ENCODE results near the gene TRIP6.

The TRIP6 gene

DNA sequence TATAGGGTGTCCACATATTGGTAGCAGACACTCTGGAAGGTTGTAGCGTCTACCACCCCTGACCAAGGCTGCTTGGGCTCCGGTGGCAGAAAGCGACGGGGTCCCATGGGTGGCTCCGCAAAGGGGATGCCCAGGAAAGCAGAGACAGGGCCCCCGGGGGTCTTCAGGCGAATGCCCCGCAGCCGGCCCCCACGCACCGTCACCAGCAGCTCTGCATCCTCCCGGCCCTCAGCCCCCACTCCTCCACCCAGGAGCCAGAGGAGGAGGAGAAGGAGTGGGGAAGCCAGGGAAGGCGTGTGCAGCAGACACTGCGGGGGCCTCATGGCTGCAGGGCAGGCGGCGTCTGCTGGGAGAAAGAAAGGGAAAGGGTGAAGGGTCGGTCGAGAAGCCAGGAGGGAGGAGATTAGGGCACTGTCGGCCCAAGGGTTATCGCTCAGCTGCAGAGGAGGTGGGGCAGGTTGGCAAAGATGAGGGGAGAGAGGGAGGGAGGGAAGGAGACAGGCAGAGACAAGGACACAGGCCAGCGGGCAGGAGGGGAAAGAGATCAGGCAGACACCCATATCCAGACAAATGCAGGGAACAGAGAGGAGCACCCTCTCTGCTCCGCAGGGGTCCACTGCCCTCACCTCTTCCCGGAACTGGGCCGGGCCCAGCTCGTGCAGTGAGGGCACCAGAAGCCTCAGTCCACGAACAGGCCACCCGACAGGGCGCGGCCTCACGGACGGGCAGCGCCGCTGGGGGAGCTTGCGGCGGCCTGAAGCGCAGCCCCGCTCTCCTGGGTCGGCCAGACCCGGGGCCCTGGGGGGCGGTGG is 26.9 kb downstream of the TRIP6 start:
- Histone ChIP-seq H2AK5ac (ENCODE audit: low read depth, low read length) (peak overlapping the region; percentile 89), H3K14ac (ENCODE audit: low read length) (peak overlapping the region; percentile 71), H3K9me3 (replicated peaks in 1 of 2; ENCODE audit: control insufficient read depth in 2 of 2, insufficient read depth in 1 of 2, low read depth in 1 of 2, low read length in 2 of 2) (no peaks in the 10 kb centered on the region), H4K8ac (ENCODE audit: low read depth, low read length) (peak overlapping the region; percentile 10), H3K4me1 (ENCODE audit: control insufficient read depth in 2 of 2, insufficient read depth in 1 of 2, low read depth in 1 of 2, low read length in 2 of 2) (peaks cover 26 to 27% of the 10 kb centered on the region in 2 donors), H3K27me3 (ENCODE audit: control insufficient read depth in 3 of 3, insufficient read depth in 3 of 3, low read depth in 1 of 3, low read length in 3 of 3) (peaks cover 15 to 26% (median 21%) of the 10 kb centered on the region in 3 experiments), H3K18ac (ENCODE audit: low read length) (peak overlapping the region; percentile 90), H3K4me2 (ENCODE audit: insufficient read depth, low read length, poor library complexity, severe bottlenecking) (peak overlapping the region; percentile 89), H2BK12ac (ENCODE audit: low read length) (peak overlapping the region; percentile 99), H3K4ac (ENCODE audit: low read length) (peak overlapping the region; percentile 76), H3K9ac (ENCODE audit: low read depth, low read length, poor library complexity) (peak overlapping the region; percentile 60), H3K23ac (ENCODE audit: low read depth, low read length, poor library complexity) (peak overlapping the region; percentile 70), H3K36me3 (replicated peaks in 1 of 2; ENCODE audit: control insufficient read depth in 2 of 2, insufficient read depth in 2 of 2, low read length in 2 of 2) (no peaks in the 10 kb centered on the region), H2BK5ac (ENCODE audit: low read length) (peak overlapping the region; percentile 75), H3K4me3 (ENCODE audit: low read length in 2 of 2) (peak overlapping the region in 1 of 2 donors; percentile 52), H2BK120ac (ENCODE audit: low read depth, low read length) (no peak overlapping the region), H4K91ac (ENCODE audit: low read depth, low read length, poor library complexity) (no peak overlapping the region), H2AFZ (ENCODE audit: low read length) (peak overlapping the region; percentile 95), H3K27ac (replicated peaks; ENCODE audit: low read length) (peak overlapping the region; percentile 7), H2BK15ac (ENCODE audit: low read length) (peak overlapping the region; percentile 100), H3K79me1 (ENCODE audit: low read depth, low read length) (no peaks in the 10 kb centered on the region)
- DNase-seq (ENCODE audit: low spot score) = no peak
- WGBS, 2 donors (ENCODE audit: extremely low coverage in 2 of 2, insufficient read length in 2 of 2, insufficient replicate concordance in 1 of 2) = no CpG with 5 or more reads among the region's 40 CpGs

DNA sequence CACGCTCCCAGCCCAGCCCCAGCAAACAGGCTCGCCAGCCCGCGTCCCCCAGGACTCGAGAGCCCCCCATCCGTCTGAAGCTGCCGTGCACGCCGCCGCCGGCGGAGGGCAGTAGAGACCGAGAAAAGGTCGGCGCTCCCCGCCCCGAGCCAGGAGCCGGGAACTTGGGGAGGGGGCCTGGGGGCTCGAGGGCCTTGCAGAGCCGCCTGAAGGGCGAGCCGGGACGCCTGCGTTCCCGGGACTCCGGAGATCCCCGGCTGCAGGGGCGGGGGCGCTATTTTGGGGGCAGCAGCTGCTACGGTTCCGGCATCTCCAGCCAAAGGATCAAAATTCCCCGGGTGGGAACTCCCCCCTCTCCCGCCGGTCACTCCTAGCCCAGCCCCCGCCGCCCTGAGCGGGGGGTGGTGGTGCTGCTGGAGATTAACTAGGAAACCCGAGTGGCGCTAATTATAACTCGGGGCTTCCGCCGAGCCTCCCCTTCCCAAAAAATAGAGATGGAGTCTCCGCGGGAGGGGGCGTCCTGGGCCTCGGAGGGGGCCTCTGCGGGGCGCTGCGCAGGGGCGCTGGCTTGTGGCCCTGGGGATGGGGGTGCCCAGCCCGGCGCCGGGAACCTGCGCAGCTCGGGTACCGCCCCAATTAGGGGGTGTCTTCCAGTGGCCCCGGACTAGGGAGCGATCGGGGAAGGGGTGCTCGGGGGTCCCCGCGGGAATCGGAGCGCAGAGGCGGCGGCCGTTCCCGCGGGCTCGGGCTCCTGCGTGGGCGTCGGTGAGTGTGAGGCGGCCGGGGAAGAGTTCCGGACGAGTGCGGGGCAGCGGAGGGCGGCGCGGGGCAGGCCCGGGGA is 27.9 kb downstream of the TRIP6 start:
- no peak overlapping the region for H4K91ac ChIP-seq (ENCODE audit: low read depth, low read length, poor library complexity)
- H4K8ac ChIP-seq (ENCODE audit: low read depth, low read length) = peak overlapping the region; percentile 10
- H3K9ac ChIP-seq (ENCODE audit: low read depth, low read length, poor library complexity) = peak overlapping the region; percentile 18
- peak overlapping the region; percentile 100 for H2BK15ac ChIP-seq (ENCODE audit: low read length)
- no peaks in the 10 kb centered on the region for H3K79me1 ChIP-seq (ENCODE audit: low read depth, low read length)
- peak overlapping the region; percentile 21 for H3K14ac ChIP-seq (ENCODE audit: low read length)
- no CpG with 5 or more reads among the region's 83 CpGs for WGBS, 2 donors (ENCODE audit: extremely low coverage in 2 of 2, insufficient read length in 2 of 2, insufficient replicate concordance in 1 of 2)
- peak overlapping the region; percentile 75 for H2BK5ac ChIP-seq (ENCODE audit: low read length)
- no peaks in the 10 kb centered on the region for H3K36me3 ChIP-seq (replicated peaks in 1 of 2; ENCODE audit: control insufficient read depth in 2 of 2, insufficient read depth in 2 of 2, low read length in 2 of 2)
- H3K27me3 ChIP-seq (ENCODE audit: control insufficient read depth in 3 of 3, insufficient read depth in 3 of 3, low read depth in 1 of 3, low read length in 3 of 3) = peaks cover 15 to 26% (median 21%) of the 10 kb centered on the region in 3 experiments
- peak; percentile 86 for DNase-seq (ENCODE audit: low spot score)
- H3K9me3 ChIP-seq (replicated peaks in 1 of 2; ENCODE audit: control insufficient read depth in 2 of 2, insufficient read depth in 1 of 2, low read depth in 1 of 2, low read length in 2 of 2) = no peaks in the 10 kb centered on the region
- peak overlapping the region; percentile 33 to 75 for H3K4me3 ChIP-seq (ENCODE audit: low read length in 2 of 2)
- no peak overlapping the region for H2BK12ac ChIP-seq (ENCODE audit: low read length)
- H3K18ac ChIP-seq (ENCODE audit: low read length) = peak overlapping the region; percentile 90
- peak overlapping the region; percentile 70 for H3K23ac ChIP-seq (ENCODE audit: low read depth, low read length, poor library complexity)
- peak overlapping the region; percentile 89 for H3K4me2 ChIP-seq (ENCODE audit: insufficient read depth, low read length, poor library complexity, severe bottlenecking)
- peak overlapping the region; percentile 95 for H2AFZ ChIP-seq (ENCODE audit: low read length)
- H2AK5ac ChIP-seq (ENCODE audit: low read depth, low read length) = peak overlapping the region; percentile 81
- H2BK120ac ChIP-seq (ENCODE audit: low read depth, low read length) = no peak overlapping the region
- peaks cover 26% of the 10 kb centered on the region in 2 donors for H3K4me1 ChIP-seq (ENCODE audit: control insufficient read depth in 2 of 2, insufficient read depth in 1 of 2, low read depth in 1 of 2, low read length in 2 of 2)
- no peak overlapping the region for H3K4ac ChIP-seq (ENCODE audit: low read length)
- no peak overlapping the region for H3K27ac ChIP-seq (replicated peaks; ENCODE audit: low read length)

DNA sequence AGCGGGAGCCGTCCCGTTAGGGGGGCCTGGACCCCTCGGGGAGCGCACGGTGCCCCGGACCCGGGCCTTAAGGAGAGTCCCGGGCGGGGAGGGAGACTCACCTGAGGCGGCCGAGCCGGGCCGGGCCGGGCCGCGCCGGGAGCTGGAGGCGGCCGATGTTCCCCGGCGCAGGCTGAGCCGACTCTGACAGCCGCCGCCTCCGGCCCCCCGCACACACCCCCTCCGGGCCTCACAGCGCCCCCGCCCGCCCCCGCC is 28.4 kb downstream of the TRIP6 start, which contains the start of gene ACHE:
ACHE (minus strand) TSS at position 188 of the 255 bp plus-strand sequence. CDS start 1,656 bp downstream, outside the sequence.
- Histone ChIP-seq H3K79me1 (ENCODE audit: low read depth, low read length) (no peaks in the 10 kb centered on the region), H3K9ac (ENCODE audit: low read depth, low read length, poor library complexity) (peak within 1 kb of the TSS; percentile 60), H2AFZ (ENCODE audit: low read length) (peak within 1 kb of the TSS; percentile 95), H3K18ac (ENCODE audit: low read length) (peak within 1 kb of the TSS; percentile 90), H2BK12ac (ENCODE audit: low read length) (no peak within 1 kb of the TSS), H3K9me3 (replicated peaks in 1 of 2; ENCODE audit: control insufficient read depth in 2 of 2, insufficient read depth in 1 of 2, low read depth in 1 of 2, low read length in 2 of 2) (no peaks in the 10 kb centered on the region), H3K4me2 (ENCODE audit: insufficient read depth, low read length, poor library complexity, severe bottlenecking) (peak within 1 kb of the TSS; percentile 89), H4K91ac (ENCODE audit: low read depth, low read length, poor library complexity) (no peak within 1 kb of the TSS), H3K27ac (replicated peaks; ENCODE audit: low read length) (no peak within 1 kb of the TSS), H2AK5ac (ENCODE audit: low read depth, low read length) (peak within 1 kb of the TSS; percentile 81), H3K36me3 (replicated peaks in 1 of 2; ENCODE audit: control insufficient read depth in 2 of 2, insufficient read depth in 2 of 2, low read length in 2 of 2) (no peaks in the 10 kb centered on the region), H3K4ac (ENCODE audit: low read length) (no peak within 1 kb of the TSS), H3K23ac (ENCODE audit: low read depth, low read length, poor library complexity) (peak within 1 kb of the TSS; percentile 95), H4K8ac (ENCODE audit: low read depth, low read length) (peak within 1 kb of the TSS; percentile 10), H3K4me3 (ENCODE audit: low read length in 2 of 2) (peak within 1 kb of the TSS; percentile 33 to 76), H3K4me1 (ENCODE audit: control insufficient read depth in 2 of 2, insufficient read depth in 1 of 2, low read depth in 1 of 2, low read length in 2 of 2) (peaks cover 24 to 26% of the 10 kb centered on the region in 2 donors), H3K14ac (ENCODE audit: low read length) (peak within 1 kb of the TSS; percentile 21), H2BK5ac (ENCODE audit: low read length) (peak within 1 kb of the TSS; percentile 75), H3K27me3 (ENCODE audit: control insufficient read depth in 3 of 3, insufficient read depth in 3 of 3, low read depth in 1 of 3, low read length in 3 of 3) (peaks cover 15 to 26% (median 21%) of the 10 kb centered on the region in 3 experiments), H2BK120ac (ENCODE audit: low read depth, low read length) (no peak within 1 kb of the TSS), H2BK15ac (ENCODE audit: low read length) (peak within 1 kb of the TSS; percentile 100)
- no CpG with 5 or more reads among the region's 32 CpGs for WGBS, 2 donors (ENCODE audit: extremely low coverage in 2 of 2, insufficient read length in 2 of 2, insufficient replicate concordance in 1 of 2)
- no peak for DNase-seq (ENCODE audit: low spot score)

All from neuronal stem cell (in vitro differentiated cells).